ENCODE results near the gene DUSP8.

The DUSP8 gene

GRCh38 chr11:1506981-1507380 lies 65.1 kb downstream of the DUSP8 start:
- no peak overlapping the region for H3K27ac ChIP-seq
- DNase-seq (ENCODE audit: low read depth, low spot score), result no peak

GRCh38 chr11:1505480-1505879 lies 66.6 kb downstream of the DUSP8 start:
- no peak for DNase-seq (ENCODE audit: low read depth, low spot score)

GRCh38 chr11:1504581-1505290 lies 67.3 kb downstream of the DUSP8 start:
- DNase-seq (ENCODE audit: low read depth, low spot score), result no peak
- H3K27ac ChIP-seq, result no peak overlapping the region

More at GRCh38 chr11:1505480-1505879, 66.6 kb downstream of the DUSP8 start:
- no peak overlapping the region for H3K27ac ChIP-seq

GRCh38 chr11:1504138-1504537 lies 67.9 kb downstream of the DUSP8 start:
- H3K27ac ChIP-seq, result no peak overlapping the region
- no peak for DNase-seq (ENCODE audit: low read depth, low spot score)

Data from epithelial cell of prostate (primary cell).